ENCODE data around the gene ATL3. TPM values are rescaled to one million over a fixed set of nuclear protein-coding genes. Genes with fewer than 3 reads are reported as not detected.
A peak's percentile ranks its signal among the peaks of the same experiment; 100 is the strongest.

ATL3 gene
- total and polyA plus RNA-seq, 8 donors: 16.1 to 98.2 (median 20.2) TPM

GRCh38 chr11:63610604-63611394 is 60.4 kb downstream of the ATL3 start:
- ATAC-seq (no peak), DNase-seq (no peak)
- intact Hi-C loops (cut with DNase I): no loop called here
- Histone ChIP-seq H3K27ac (peak overlapping the region in 1 of 2 donors; percentile 28), H3K36me3 (no peaks in the 10 kb centered on the region), H3K4me3 (no peak overlapping the region), H3K4me1 (peaks cover 4 to 64% of the 10 kb centered on the region in 2 donors), H3K27me3 (peaks cover 0 to 23% of the 10 kb centered on the region in 2 donors), H3K9me3 (no peaks in the 10 kb centered on the region)
- TF ChIP-seq CTCF (IDR thresholded peaks at IDR 0.05): peak in 1 of 2 donors; percentile 24

GRCh38 chr11:63609971-63610580 is 61.1 kb downstream of the ATL3 start:
- intact Hi-C loops (cut with DNase I): no loop called here
- Histone ChIP-seq H3K27me3 (peaks cover 0 to 23% of the 10 kb centered on the region in 2 donors), H3K4me1 (peaks cover 4 to 64% of the 10 kb centered on the region in 2 donors), H3K9me3 (no peaks in the 10 kb centered on the region), H3K27ac (peak overlapping the region in 1 of 2 donors; percentile 28), H3K4me3 (no peak overlapping the region), H3K36me3 (no peaks in the 10 kb centered on the region)
- ATAC-seq (no peak), DNase-seq (no peak)
- TF ChIP-seq CTCF (IDR thresholded peaks at IDR 0.05): no peak

- H3K27me3 ChIP-seq: peaks cover 0 to 20% of the 10 kb centered on the region in 2 donors
- no peaks in the 10 kb centered on the region for H3K9me3 ChIP-seq
- no peak overlapping the region for H3K4me3 ChIP-seq
- peak overlapping the region in 1 of 2 donors; percentile 28 for H3K27ac ChIP-seq
- H3K36me3 ChIP-seq: no peaks in the 10 kb centered on the region
- TF ChIP-seq CTCF (IDR thresholded peaks at IDR 0.05): no peak
- DNase-seq (no peak), ATAC-seq (peak; percentile 3)
- H3K4me1 ChIP-seq: peaks cover 4 to 62% of the 10 kb centered on the region in 2 donors
- intact Hi-C loops (cut with DNase I): no loop called here
Observed at GRCh38 chr11:63609536-63609935, 61.6 kb downstream of the ATL3 start.

GRCh38 chr11:63608353-63609345 is 62.5 kb downstream of the ATL3 start:
- Histone ChIP-seq H3K9me3 (no peaks in the 10 kb centered on the region), H3K36me3 (no peaks in the 10 kb centered on the region), H3K27me3 (peaks cover 0 to 11% of the 10 kb centered on the region in 2 donors), H3K27ac (no peak overlapping the region), H3K4me1 (peaks cover 4 to 54% of the 10 kb centered on the region in 2 donors), H3K4me3 (no peak overlapping the region)
- intact Hi-C loops (cut with DNase I): no loop called here
- no peak for DNase-seq
- no peak for ATAC-seq
- TF ChIP-seq CTCF (IDR thresholded peaks at IDR 0.05): no peak

Measured in left lung (tissue), 10 donors.